Measurements from ENCODE around the gene TP53BP2.

DNA sequence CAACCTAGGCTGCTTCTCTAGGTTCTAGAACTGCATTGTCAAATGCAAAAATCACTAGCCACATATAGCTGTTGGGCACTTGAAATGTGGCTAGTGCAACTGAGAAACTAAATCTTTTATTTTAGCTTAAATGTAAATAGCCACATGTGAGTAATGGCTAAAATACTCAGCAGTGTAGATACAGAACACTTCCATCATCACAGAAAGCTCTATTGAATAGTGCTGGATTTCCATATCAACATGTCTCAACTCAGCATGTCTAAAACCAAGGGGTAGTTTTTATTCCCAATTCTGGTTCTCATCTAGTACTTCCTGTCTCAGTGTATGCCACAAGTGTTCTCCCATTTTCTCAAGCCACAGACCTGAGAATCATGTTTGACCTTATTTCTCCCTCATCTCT is 7.5 kb upstream of the TP53BP2 start:
- no peak for TF ChIP-seq EZH2 (IDR thresholded peaks at IDR 0.05; ENCODE audit: insufficient read depth, poor library complexity, severe bottlenecking)
- no peak for TF ChIP-seq EZH2phosphoT487 (IDR thresholded peaks at IDR 0.05; ENCODE audit: insufficient read depth, low read depth)
